GM18907 (cell line): ENCODE data around the gene KCTD4.

Experiments used
- ATAC-seq: cut with Tn5 transposase; IDR thresholded peaks from one replicate; pipeline ENCODE4 v1.9.1; 2021; ENCODE audit warnings: mild to moderate bottlenecking, moderate library complexity; ENCODE audit not compliant: unreplicated experiment

KCTD4 gene

GRCh38 chr13:45179428-45179827 is 21.4 kb downstream of the KCTD4 start:
- ATAC-seq = no peak

- no peak for ATAC-seq
Measured at GRCh38 chr13:45178349-45179162, 22.3 kb downstream of the KCTD4 start.

- ATAC-seq = no peak
Measured at GRCh38 chr13:45174478-45174877, 26.4 kb downstream of the KCTD4 start.

GRCh38 chr13:45168555-45168930 is 32.3 kb downstream of the KCTD4 start:
- ATAC-seq = no peak

- no peak for ATAC-seq
Measured at GRCh38 chr13:45167611-45168554, 33.0 kb downstream of the KCTD4 start.

- ATAC-seq = no peak
Measured at GRCh38 chr13:45166858-45167257, 34.0 kb downstream of the KCTD4 start.

- no peak for ATAC-seq
Measured at GRCh38 chr13:45162821-45163220, 38.0 kb downstream of the KCTD4 start.

- no peak for ATAC-seq
Measured at GRCh38 chr13:45162194-45162593, 38.7 kb downstream of the KCTD4 start.

- ATAC-seq = no peak
Measured at GRCh38 chr13:45156565-45157361, 44.1 kb downstream of the KCTD4 start.

GRCh38 chr13:45149964-45150363 is 50.9 kb downstream of the KCTD4 start:
- no peak for ATAC-seq

- no peak for ATAC-seq
Measured at GRCh38 chr13:45143346-45143751, 57.5 kb downstream of the KCTD4 start.
